Measurements from ENCODE around the gene MYO18A.

MYO18A gene

GRCh38 chr17:29165261-29165660 lies 14.9 kb downstream of the MYO18A start:
- TF ChIP-seq CTCF (conservative IDR thresholded peaks at IDR 0.05; ENCODE audit: low read length): no peak
- DNase-seq (ENCODE audit: low read depth): no peak
- no peak overlapping the region for H3K4me3 ChIP-seq (ENCODE audit: low read length)

GRCh38 chr17:29163563-29163962 lies 16.6 kb downstream of the MYO18A start:
- H3K4me3 ChIP-seq (ENCODE audit: low read length): no peak overlapping the region
- peak; percentile 65 for DNase-seq (ENCODE audit: low read depth)
- no peak for TF ChIP-seq CTCF (conservative IDR thresholded peaks at IDR 0.05; ENCODE audit: low read length)

- peak; percentile 63 for DNase-seq (ENCODE audit: low read depth)
- no peak overlapping the region for H3K4me3 ChIP-seq (ENCODE audit: low read length)
- TF ChIP-seq CTCF (conservative IDR thresholded peaks at IDR 0.05; ENCODE audit: low read length): no peak
Measured at GRCh38 chr17:29162909-29163341, 17.3 kb downstream of the MYO18A start.

- DNase-seq (ENCODE audit: low read depth): no peak
- H3K4me3 ChIP-seq (ENCODE audit: low read length): no peak overlapping the region
- no peak for TF ChIP-seq CTCF (conservative IDR thresholded peaks at IDR 0.05; ENCODE audit: low read length)
Measured at GRCh38 chr17:29162082-29162908, 17.9 kb downstream of the MYO18A start.

GRCh38 chr17:29160253-29160652 lies 19.9 kb downstream of the MYO18A start:
- H3K4me3 ChIP-seq (ENCODE audit: low read length): no peak overlapping the region
- TF ChIP-seq CTCF (conservative IDR thresholded peaks at IDR 0.05; ENCODE audit: low read length): no peak

GRCh38 chr17:29159306-29159860 lies 20.8 kb downstream of the MYO18A start:
- no peak overlapping the region for H3K4me3 ChIP-seq (ENCODE audit: low read length)
- no peak for DNase-seq (ENCODE audit: low read depth)
- no peak for TF ChIP-seq CTCF (conservative IDR thresholded peaks at IDR 0.05; ENCODE audit: low read length)

More at GRCh38 chr17:29160253-29160652, 19.9 kb downstream of the MYO18A start:
- no peak for DNase-seq (ENCODE audit: low read depth)

All from AG10803 (cell line).